HG03460 (cell line): ENCODE results near the gene STATH.
"Not testable (repeated sequence)": the region's sequence is repeated elsewhere in the genome, so short reads cannot be mapped to it uniquely, and the experiment has no call there.

Source experiments
- ATAC-seq: cut with Tn5 transposase; IDR thresholded peaks from one replicate; pipeline ENCODE4 v1.9.1; 2021; ENCODE audit not compliant: unreplicated experiment

STATH gene, protein sequence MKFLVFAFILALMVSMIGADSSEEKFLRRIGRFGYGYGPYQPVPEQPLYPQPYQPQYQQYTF

DNA sequence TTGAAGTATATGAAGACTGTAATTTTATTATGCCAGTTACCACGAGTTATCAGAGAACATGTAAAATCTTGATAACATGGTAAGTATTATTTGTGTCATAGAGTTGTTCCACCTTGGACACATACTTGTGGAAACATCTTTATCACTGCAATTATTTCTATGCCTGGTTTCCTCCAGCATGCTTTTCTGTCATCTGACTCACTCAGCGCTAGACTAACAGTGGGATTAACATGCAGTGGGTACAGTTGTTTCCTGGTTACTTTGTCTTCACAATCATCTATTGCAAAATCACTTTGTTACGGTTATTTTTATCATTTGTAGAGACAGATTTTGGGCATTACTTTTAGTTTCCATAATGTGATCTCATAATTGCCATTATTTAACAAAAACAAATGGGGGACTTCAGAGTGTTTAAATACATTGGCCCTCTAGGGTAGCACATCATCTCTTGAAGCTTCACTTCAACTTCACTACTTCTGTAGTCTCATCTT, at the start of gene STATH:
STATH (plus strand) TSS at position 441 of the 491 bp plus-strand sequence. CDS start 2,472 bp downstream, outside the sequence.
- no peak for ATAC-seq

DNA sequence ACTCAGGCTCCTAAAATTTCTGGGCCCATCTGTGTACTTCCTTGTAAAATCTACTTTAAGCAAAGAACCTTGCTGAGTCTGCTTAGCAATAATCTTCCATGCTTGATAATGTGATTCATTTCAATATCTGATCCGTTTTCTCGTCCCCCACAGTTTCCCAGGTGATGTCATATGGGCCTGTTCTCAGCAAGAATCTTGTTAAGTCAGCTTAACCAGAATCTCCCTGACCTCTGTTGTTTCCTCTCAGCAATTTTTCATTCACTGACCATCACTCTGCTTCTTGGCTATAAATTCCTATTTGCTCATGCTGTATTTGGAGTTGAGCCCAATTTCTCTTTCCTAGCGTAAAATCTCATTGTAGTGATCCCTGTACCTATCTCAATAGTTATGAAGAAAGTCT, 44.2 kb upstream of the STATH start:
- no peak for ATAC-seq

DNA sequence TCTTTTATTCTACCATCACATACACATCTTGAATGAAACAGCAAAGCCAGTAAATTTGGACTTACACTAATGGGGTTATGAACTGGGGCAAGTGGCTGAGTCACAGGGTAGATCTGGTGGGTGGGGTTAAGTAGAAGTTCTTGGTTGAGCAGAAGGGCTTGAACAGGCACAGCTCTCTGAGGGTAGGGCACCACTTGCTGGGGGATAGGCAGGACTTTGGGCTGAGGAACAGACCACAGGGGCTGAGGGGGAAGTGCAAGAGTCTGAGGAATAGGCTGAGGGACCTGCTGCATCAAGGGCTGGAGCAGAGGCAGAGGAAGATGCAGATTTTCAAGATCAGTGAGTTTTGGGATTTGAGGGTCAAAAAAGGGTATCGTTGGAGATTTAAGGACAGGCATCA, 38.6 kb upstream of the STATH start:
- ATAC-seq, result no peak

DNA sequence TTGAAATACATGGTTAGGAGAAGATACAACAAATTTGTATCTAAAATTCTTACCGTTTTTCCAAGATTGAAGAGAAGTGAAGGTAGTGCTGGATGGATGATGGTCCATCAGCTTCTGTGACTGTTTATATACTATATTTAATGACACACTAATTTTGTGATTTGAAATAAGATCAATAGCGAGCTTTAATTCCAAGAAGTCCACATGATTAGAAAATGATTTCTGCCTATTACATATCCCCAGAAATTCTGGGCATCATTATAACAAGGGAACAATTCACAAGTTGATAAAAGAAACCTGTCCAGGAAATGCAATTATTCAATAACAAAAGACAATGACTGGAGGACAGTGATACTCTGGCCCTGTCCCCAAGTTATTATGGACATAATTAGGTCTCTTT, 30.1 kb upstream of the STATH start, which contains the start of gene CSN2:
CSN2 (minus strand) TSS at position 101 of the 400 bp plus-strand sequence. CDS start 4,733 bp downstream, outside the sequence.
- ATAC-seq, result no peak

DNA sequence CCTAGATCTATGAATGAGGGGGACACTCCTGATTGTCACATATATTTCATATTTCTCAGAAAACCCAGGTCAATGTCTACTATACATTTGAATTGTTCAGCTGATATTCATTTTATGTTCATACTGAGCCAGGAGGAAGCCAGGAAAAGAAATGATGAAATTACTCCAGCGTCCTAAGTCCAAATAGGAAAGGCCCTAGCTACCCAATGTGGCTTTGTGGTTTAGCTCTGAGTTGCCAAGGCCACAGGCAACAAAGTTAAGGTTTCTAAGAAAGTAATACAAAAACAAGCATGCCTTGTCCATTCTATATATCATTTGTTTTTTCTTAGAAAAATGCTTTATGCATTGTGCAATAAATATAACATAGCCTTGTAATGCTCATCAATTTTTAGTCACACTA, 25.7 kb upstream of the STATH start:
- no peak for ATAC-seq

DNA sequence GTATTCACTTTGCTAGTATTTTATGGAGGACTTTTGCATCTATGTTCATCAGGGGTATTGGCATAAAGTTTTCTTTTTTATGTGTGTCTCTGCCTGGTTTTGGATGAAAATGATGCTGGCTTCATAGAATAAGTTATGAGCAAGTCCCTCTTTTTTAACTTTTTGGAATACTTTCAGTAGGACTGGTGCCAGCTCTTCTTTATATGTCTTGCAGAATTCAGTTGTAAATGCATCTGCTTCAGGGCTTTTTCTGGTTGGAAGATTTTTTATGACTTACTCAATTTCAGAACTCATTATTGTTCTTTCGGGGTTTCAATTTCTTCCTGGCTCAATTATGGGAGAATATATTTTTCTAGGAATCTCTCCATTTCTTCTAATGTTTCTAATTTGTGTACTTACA, 21.1 kb upstream of the STATH start:
- ATAC-seq, result no peak

DNA sequence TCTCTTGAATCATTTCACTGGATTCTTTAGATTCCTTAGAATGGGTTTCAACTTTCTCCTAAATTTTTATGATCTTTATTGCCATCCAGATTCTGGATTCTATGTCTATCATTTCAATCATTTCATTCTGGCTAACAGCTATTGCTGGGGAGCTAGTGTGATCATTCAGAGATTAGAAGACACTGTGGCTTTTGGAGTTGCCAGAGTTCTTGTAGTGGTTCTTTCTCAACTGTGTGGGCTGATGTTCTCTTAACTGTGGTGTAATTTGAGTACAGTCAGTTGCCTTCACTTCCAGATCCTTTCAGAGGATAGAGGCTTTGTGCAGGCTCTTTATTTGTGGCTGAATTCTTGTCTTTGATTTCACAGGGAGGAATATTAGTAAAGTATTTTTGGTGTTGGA, 18.2 kb upstream of the STATH start:
- ATAC-seq, result no peak

DNA sequence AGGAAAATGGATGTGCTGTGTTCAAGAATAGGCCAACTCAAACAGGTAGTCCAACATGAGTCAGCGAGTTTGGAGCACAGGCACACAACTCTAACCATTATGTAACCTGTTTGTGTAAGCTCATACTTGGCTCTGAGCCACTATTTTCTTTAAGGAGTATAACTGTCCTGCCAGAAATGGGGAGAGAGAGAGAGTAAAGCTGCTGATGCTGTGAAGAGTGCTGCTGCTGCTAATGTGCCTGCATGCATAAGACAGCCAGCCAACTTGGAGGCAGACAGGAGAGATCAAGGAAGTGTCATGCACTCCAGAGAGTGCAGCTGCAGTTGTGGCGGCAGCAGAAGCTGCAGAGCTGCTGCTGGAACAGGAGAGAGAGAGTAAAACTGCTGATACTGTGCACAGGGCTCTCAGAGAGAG, 11.7 kb upstream of the STATH start:
- no peak for ATAC-seq

DNA sequence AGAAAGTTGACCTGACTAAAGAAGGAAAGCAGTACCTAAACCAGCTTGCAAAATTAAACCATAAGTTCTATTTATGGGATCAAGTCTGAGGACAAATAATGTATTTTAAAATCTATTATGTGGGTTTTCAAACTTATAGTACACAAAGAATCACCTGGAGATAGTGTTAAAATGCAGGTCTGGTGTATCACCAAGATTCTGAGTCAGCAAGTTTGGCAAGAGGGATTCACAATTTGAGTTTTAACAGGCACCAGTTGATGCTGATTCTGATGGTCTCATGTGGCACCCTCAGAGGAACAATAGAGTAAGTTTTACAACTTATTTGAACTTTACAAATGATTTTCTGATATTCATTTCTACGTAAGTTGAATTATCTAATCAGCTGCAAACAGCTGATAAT, 9.1 kb upstream of the STATH start:
- no peak for ATAC-seq

DNA sequence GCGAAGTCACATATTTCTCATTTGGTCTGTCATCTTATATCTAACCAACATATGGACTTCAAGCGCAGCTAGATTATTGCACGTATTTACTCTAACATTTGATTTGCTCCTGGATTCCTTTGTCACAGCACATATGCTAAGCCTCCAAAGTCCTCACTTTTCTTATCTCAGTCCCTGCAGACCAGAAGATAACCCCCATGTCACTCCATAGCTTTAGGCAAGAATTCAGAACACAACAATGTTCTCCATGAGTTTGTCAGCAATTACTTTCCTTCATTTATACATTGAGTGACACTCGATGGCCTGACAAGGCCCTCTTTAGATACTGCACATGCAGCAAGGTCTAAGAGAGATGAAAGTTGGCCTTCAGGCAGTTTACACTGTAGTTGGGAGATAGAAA, 4.8 kb upstream of the STATH start:
- no peak for ATAC-seq

DNA sequence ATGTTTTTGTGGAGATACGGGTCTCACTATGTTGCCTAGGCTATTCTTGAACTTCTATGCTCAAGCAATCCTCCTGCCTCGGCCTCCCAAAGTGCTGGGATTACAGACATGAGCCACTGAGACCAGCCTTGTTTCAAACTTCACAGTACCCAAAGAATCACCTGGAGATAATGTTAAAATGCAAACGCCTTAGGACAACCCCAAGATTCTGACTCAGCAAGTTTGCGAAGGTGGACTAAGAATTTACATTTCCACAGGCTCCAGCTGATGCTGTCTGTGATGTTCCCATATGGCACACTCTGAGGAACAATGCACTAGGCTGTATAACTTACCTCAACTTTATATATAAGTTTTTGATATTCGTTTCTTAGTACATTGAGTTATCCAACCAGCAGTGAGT, 984 bp upstream of the STATH start:
- ATAC-seq, result no peak

DNA sequence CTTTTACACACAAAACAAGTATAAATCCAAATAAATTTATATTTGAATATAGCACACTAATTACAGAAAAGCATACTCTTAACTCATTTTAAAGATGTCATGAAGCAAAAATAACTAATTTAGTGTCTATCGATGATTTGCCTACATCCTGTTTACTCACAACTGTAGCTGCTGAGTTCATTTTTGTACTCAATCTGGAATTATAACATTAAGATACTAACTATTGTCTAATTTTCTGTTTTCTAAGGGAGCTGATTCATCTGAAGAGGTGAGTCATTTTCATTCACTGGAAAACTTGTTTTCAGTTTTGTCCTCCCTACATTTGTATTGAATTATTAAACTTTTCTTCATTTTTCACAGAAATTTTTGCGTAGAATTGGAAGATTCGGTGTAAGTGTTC, 3.7 kb downstream of the STATH start:
- ATAC-seq, result no peak

DNA sequence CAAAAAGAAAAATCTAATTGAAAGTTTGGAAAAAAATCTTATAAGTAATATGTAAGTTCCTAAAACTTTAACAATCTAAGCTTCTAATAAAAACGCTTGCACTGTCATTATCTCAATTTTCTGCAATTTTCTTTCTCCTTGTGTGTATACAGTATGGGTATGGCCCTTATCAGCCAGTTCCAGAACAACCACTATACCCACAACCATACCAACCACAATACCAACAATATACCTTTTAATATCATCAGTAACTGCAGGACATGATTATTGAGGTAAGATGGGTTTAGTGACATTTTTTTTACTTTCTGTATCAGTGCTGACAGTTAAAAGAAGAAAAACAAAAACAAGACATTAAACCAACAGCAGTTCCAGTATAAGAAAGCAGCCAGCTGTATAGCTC, 4.9 kb downstream of the STATH start:
- ATAC-seq, result no peak

DNA sequence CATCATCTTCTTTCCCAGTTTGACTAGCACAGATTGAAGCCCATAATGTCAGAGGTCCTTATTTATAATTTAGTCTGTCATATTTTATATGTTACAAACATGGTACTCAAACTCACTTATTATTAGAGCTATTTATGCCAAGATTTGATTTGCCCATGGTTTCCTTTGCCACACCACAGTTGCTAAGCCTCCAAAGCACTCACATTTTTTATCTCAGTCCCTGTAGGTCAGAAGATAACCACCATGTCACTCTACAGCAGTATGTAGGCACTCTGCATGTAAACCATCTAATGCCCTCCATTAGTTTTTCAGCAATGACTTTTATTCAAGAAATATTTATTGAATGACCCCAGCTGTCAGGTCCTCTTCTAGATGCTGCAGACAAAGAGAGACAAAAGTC, 6.7 kb downstream of the STATH start:
- no peak for ATAC-seq

DNA sequence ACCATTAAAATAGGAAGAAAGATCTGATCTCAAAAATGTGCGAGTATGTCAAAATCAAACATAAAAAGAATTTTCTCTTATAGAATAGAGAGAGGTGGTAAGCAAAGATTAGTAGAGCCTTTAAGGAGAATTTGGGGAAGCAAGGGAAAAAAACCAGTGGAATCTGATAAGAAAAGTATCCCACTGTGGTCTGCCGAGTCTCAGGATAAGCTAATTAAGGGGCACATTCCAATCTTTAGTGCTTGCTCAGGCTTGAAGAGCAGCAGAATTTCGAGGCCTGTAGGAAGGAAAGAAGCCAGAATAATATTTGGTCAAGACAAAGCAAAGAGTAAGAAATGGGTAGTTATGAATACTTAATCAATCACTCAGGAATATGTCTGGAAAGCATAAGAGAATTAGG, 13.0 kb downstream of the STATH start:
- ATAC-seq, result no peak

DNA sequence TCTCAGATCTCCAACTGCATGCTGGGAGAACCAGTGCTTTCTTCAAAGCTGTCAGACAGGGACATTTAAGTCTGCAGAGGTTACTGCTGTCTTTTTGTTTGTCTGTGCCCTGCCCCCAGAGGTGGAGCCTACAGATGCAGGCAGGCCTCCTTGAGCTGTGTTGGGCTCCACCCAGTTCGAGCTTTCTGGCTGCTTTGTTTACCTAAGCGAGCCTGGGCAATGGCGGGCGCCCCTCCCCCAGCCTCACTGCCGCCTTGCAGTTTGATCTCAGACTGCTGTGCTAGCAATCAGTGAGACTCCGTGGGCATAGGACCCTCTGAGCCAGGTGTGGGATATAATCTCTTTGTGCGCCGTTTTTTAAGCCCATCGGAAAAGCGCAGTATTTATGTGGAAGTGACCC, 23.2 kb downstream of the STATH start:
- not testable (repeated sequence) for ATAC-seq

DNA sequence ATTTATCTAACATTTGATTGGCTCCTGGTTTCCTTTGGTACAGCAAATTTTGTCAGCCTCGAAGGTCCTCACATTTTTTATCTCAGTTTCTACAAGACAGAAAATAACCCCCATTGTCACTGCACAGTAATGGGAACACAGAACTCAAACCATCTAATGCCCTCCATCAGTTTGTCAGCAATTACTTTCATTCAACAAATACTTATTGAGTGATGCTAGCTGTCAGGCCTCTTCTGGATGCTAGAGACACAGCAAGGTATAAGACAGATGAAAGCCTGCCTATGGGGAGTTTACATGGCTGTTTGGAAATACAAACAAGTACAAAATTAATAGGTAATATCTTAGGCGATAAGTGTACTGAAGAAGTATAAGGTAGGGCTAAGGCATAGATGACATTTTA, 27.5 kb downstream of the STATH start:
- ATAC-seq, result no peak

DNA sequence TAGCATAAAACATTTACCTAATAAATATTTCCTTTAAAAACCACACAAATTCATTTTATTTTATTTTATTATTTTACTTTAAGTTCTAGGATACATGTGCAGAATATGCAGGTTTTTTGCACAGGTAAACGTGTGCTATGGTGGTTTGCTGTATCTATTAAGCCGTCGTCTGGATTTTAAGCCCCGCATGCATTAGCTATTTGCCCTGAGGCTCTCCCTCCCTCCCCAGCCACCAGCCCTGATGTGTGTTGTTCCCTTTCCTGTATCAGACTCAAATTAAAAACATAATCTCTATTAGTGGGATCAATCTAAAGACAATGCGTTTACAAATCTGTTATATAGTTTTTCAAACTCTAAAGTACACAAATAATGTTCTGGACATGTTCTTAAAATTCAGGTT, 31.2 kb downstream of the STATH start:
- no peak for ATAC-seq

DNA sequence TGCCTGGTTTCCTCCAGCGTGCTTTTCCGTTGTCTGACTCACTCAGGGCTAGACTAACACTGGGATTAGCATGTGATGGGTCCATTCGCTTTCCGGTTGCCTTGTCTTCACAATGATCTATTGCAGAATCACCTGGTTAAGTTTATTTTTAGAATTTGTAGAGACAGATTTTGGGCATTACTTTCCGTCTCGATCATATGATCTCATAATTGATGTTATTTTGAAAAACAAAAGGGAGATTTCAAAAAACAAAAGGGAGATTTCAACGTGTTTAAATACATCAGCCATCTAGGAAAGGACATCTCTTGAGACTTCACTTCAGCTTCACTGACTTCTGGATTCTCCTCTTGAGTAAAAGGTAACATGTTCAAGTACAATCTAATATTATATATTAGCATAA, 32.4 kb downstream of the STATH start, which contains the start of gene HTN3:
HTN3 (plus strand) TSS at position 301 of the 400 bp plus-strand sequence. CDS start 2,282 bp downstream, outside the sequence.
- ATAC-seq, result not testable (repeated sequence)

DNA sequence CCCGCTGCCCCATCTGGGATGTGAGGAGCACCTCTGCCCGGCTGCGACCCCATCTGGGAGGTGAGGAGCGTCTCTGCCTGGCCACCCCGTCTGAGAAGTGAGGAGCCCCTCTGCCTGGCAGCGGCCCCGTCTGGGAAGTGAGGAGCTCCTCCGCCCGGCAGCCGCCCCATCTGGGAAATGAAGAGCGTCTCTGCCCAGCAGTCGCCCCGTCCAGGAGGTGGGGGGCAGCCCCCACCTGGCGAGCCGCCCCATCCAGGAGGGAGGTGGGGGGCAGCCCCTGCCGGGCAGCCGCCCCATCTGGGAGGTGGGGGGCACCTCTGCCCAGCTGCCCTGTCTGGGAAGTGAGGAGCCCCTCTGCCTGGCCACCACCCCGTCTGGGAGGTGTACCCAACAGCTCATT, 41.8 kb downstream of the STATH start:
- ATAC-seq, result not testable (repeated sequence)

DNA sequence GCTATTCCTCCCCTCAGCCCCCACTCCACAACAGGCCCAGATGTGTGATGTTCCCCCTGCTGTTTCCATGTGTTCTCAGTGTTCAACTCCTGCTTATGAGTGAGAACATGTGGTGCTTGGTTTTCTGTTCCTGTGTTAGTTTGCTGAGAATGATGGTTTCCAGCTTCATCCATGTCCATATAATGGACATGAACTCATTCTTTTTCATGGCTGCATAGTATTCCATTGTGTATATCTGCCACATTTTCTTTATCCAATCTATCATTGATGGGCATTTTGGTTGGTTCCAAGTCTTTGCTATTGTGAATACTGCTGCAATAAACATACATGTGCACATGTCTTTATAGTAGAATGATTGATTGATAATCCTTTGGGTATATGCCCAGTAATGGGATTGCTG, 44.2 kb downstream of the STATH start:
- not testable (repeated sequence) for ATAC-seq

DNA sequence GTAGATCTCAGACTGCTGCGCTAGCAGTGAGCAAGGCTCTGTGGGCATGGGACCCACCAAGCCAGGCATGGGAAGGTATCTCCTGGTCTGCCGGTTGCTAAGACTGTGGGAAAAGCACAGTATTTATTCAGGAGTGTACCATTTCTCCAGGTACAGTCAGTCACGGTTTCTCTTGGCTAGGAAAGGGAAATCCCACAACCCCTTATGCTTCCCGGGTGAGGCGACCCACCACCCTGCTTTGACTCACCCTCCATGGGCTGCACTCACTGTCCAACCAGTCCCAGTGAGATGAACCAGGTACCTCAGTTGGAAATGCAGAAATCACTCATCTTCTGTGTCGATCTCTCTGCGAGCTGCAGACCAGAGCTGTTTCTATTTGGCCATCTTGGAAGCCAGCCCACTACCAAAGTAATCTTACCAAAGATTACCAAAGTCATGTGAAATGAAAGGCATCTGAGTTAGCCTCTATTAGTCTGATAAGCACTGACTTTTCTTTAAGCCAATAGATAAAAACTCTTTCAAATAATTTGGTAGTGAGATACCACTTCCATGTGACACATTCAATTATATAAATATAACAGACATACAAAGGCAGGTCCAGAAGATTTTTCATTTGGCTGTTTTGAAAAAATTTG, 46.0 kb downstream of the STATH start:
- no peak for ATAC-seq

DNA sequence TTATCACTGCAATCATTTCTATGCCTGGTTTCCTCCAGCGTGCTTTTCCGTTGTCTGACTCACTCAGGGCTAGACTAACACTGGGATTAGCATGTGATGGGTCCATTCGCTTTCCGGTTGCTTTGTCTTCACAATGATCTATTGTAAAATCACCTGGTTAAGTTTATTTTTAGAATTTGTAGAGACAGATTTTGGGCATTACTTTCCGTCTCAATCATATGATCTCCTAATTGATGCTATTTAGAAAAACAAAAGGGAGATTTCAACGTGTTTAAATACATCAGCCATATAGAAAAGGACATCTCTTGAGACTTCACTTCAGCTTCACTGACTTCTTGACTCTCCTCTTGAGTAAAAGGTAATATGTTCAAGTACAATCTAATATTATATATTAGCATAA, 54.4 kb downstream of the STATH start, which contains the start of gene HTN1:
HTN1 (plus strand) TSS at position 301 of the 400 bp plus-strand sequence. CDS start 2,639 bp downstream, outside the sequence.
- not testable (repeated sequence) for ATAC-seq
